HG02571 (cell line): ENCODE measurements around the gene CIDEC.
"Not testable (repeated sequence)": the region's sequence is repeated elsewhere in the genome, so short reads cannot be mapped to it uniquely, and the experiment has no call there.

Experiments used
- ATAC-seq: cut with Tn5 transposase; IDR thresholded peaks from one replicate; pipeline ENCODE4 v1.9.1; 2021; ENCODE audit warnings: mild to moderate bottlenecking, moderate library complexity; ENCODE audit not compliant: unreplicated experiment

The CIDEC gene

GRCh38 chr3:9881441-9881840, 1.4 kb upstream of the CIDEC start:
- ATAC-seq = no peak

GRCh38 chr3:9878700-9879099, 1.4 kb downstream of the CIDEC start:
- ATAC-seq = no peak

- ATAC-seq = no peak
Observed at GRCh38 chr3:9876991-9877390, 3.1 kb downstream of the CIDEC start.

- not testable (repeated sequence) for ATAC-seq
Observed at GRCh38 chr3:9876255-9876654, 3.8 kb downstream of the CIDEC start.

GRCh38 chr3:9875448-9875847, 4.6 kb downstream of the CIDEC start:
- ATAC-seq = no peak

- ATAC-seq = not testable (repeated sequence)
Observed at GRCh38 chr3:9872067-9872466, 8.0 kb downstream of the CIDEC start.

- no peak for ATAC-seq
Observed at GRCh38 chr3:9870978-9871377, 9.1 kb downstream of the CIDEC start.

- no peak for ATAC-seq
Observed at GRCh38 chr3:9869955-9870354, 10.1 kb downstream of the CIDEC start.

- ATAC-seq = no peak
Observed at GRCh38 chr3:9867106-9867505, 12.9 kb downstream of the CIDEC start.

GRCh38 chr3:9866639-9867038, 13.4 kb downstream of the CIDEC start:
- ATAC-seq = no peak

GRCh38 chr3:9865125-9865637, 14.9 kb downstream of the CIDEC start:
- ATAC-seq = not testable (repeated sequence)

- ATAC-seq = no peak
Observed at GRCh38 chr3:9864200-9864927, 15.7 kb downstream of the CIDEC start.

GRCh38 chr3:9863058-9863772, 16.8 kb downstream of the CIDEC start:
- ATAC-seq = no peak

- no peak for ATAC-seq
Observed at GRCh38 chr3:9862391-9863057, 17.5 kb downstream of the CIDEC start.

GRCh38 chr3:9861626-9862130, 18.4 kb downstream of the CIDEC start:
- no peak for ATAC-seq

GRCh38 chr3:9861201-9861600, 18.9 kb downstream of the CIDEC start:
- ATAC-seq = no peak

- ATAC-seq = no peak
Observed at GRCh38 chr3:9859530-9860025, 20.5 kb downstream of the CIDEC start.

- ATAC-seq = no peak
Observed at GRCh38 chr3:9855594-9855993, 24.5 kb downstream of the CIDEC start.

- ATAC-seq = not testable (repeated sequence)
Observed at GRCh38 chr3:9854291-9854940, 25.6 kb downstream of the CIDEC start.

GRCh38 chr3:9852528-9852927, 27.5 kb downstream of the CIDEC start:
- no peak for ATAC-seq

- ATAC-seq = not testable (repeated sequence)
Observed at GRCh38 chr3:9851926-9852325, 28.1 kb downstream of the CIDEC start.
